ENCODE data around the gene TOX3. TPM values are rescaled to one million over a fixed set of nuclear protein-coding genes. Genes with fewer than 3 reads are reported as not detected.
A peak's percentile ranks its signal among the peaks of the same experiment; 100 is the strongest.

TOX3 gene
- total and polyA plus RNA-seq, 2 of the 13 experiments (the other 11 are each of a cell fraction or from before 2014, with no cell fraction given) = 14.5 to 98.6 TPM

DNA sequence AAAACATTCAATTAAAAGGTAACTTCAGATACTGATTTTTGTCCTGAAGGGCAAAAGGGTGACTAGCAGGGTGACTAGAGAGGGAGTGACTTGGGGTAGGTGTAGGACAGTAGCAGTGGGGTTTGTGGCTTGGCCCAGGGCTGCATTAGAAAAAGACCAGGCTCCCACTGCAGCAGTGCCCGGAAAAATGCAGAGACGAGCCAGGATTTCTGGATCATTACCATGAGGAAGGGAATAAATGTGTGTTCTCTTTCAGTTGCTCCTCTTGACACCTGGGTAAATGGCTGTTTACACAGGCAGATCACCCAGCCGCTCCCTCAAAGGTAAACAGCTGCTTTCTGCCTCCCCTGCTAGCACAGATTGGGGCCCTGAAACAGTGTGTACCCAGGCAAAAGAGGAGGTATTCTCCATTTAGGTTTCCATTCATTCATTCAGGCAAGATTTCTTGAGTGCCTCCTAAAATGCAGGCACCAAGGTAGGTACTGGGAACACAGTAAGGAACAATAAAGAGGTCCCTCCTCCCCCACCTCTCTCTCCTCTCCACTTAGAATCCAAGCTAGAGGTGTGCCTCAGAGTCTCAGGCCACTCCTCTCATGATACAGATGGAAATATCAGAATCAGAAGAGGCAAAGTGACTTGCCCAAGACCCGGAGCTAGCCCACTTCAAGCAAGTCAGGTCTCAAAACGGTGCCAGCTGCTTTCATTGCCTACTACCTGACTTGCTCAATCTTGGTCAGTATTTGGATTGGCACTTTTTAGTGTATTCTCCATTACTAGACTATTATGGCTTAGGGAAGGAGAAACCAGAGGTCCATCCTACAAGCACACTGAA is 15.2 kb upstream of the TOX3 start (continued):
- TF ChIP-seq, protein P1, sequence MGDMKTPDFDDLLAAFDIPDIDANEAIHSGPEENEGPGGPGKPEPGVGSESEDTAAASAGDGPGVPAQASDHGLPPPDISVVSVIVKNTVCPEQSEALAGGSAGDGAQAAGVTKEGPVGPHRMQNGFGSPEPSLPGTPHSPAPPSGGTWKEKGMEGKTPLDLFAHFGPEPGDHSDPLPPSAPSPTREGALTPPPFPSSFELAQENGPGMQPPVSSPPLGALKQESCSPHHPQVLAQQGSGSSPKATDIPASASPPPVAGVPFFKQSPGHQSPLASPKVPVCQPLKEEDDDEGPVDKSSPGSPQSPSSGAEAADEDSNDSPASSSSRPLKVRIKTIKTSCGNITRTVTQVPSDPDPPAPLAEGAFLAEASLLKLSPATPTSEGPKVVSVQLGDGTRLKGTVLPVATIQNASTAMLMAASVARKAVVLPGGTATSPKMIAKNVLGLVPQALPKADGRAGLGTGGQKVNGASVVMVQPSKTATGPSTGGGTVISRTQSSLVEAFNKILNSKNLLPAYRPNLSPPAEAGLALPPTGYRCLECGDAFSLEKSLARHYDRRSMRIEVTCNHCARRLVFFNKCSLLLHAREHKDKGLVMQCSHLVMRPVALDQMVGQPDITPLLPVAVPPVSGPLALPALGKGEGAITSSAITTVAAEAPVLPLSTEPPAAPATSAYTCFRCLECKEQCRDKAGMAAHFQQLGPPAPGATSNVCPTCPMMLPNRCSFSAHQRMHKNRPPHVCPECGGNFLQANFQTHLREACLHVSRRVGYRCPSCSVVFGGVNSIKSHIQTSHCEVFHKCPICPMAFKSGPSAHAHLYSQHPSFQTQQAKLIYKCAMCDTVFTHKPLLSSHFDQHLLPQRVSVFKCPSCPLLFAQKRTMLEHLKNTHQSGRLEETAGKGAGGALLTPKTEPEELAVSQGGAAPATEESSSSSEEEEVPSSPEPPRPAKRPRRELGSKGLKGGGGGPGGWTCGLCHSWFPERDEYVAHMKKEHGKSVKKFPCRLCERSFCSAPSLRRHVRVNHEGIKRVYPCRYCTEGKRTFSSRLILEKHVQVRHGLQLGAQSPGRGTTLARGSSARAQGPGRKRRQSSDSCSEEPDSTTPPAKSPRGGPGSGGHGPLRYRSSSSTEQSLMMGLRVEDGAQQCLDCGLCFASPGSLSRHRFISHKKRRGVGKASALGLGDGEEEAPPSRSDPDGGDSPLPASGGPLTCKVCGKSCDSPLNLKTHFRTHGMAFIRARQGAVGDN (CRISPR knock-in tag; IDR thresholded peaks at IDR 0.05) = no peak
- TF ChIP-seq ZNF674 (CRISPR knock-in tag; IDR thresholded peaks at IDR 0.05; ENCODE audit: low read depth) (no peak), MED8 (CRISPR knock-in tag; IDR thresholded peaks at IDR 0.05; ENCODE audit: insufficient replicate concordance) (peak; percentile 26), RBAK (CRISPR knock-in tag; IDR thresholded peaks at IDR 0.05) (no peak), ELF4 (CRISPR knock-in tag; IDR thresholded peaks at IDR 0.05; ENCODE audit: borderline replicate concordance) (no peak), FOXK1 (CRISPR knock-in tag; IDR thresholded peaks at IDR 0.05; ENCODE audit: borderline replicate concordance, low read depth) (peak; percentile 92), ZZZ3 (CRISPR knock-in tag; IDR thresholded peaks at IDR 0.05; ENCODE audit: borderline replicate concordance) (0 out of 2 replicates have a peak, but pooled peaks have one; percentile 31), AGO2 (optimal IDR thresholded peaks at IDR 0.05; ENCODE audit: low read depth, low read length) (no peak), IKZF4 (CRISPR knock-in tag; IDR thresholded peaks at IDR 0.05; ENCODE audit: borderline replicate concordance, low read depth, not compliant biosample characterization) (peak; percentile 62), REXO4 (CRISPR knock-in tag; IDR thresholded peaks at IDR 0.05; ENCODE audit: borderline replicate concordance) (no peak), NCOR1 (IDR thresholded peaks at IDR 0.05; ENCODE audit: borderline replicate concordance, low read length) (no peak)
- TF ChIP-seq, protein P2, sequence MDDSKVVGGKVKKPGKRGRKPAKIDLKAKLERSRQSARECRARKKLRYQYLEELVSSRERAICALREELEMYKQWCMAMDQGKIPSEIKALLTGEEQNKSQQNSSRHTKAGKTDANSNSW (CRISPR knock-in tag; IDR thresholded peaks at IDR 0.05; ENCODE audit: borderline replicate concordance) = no peak
- TF ChIP-seq, protein P3, sequence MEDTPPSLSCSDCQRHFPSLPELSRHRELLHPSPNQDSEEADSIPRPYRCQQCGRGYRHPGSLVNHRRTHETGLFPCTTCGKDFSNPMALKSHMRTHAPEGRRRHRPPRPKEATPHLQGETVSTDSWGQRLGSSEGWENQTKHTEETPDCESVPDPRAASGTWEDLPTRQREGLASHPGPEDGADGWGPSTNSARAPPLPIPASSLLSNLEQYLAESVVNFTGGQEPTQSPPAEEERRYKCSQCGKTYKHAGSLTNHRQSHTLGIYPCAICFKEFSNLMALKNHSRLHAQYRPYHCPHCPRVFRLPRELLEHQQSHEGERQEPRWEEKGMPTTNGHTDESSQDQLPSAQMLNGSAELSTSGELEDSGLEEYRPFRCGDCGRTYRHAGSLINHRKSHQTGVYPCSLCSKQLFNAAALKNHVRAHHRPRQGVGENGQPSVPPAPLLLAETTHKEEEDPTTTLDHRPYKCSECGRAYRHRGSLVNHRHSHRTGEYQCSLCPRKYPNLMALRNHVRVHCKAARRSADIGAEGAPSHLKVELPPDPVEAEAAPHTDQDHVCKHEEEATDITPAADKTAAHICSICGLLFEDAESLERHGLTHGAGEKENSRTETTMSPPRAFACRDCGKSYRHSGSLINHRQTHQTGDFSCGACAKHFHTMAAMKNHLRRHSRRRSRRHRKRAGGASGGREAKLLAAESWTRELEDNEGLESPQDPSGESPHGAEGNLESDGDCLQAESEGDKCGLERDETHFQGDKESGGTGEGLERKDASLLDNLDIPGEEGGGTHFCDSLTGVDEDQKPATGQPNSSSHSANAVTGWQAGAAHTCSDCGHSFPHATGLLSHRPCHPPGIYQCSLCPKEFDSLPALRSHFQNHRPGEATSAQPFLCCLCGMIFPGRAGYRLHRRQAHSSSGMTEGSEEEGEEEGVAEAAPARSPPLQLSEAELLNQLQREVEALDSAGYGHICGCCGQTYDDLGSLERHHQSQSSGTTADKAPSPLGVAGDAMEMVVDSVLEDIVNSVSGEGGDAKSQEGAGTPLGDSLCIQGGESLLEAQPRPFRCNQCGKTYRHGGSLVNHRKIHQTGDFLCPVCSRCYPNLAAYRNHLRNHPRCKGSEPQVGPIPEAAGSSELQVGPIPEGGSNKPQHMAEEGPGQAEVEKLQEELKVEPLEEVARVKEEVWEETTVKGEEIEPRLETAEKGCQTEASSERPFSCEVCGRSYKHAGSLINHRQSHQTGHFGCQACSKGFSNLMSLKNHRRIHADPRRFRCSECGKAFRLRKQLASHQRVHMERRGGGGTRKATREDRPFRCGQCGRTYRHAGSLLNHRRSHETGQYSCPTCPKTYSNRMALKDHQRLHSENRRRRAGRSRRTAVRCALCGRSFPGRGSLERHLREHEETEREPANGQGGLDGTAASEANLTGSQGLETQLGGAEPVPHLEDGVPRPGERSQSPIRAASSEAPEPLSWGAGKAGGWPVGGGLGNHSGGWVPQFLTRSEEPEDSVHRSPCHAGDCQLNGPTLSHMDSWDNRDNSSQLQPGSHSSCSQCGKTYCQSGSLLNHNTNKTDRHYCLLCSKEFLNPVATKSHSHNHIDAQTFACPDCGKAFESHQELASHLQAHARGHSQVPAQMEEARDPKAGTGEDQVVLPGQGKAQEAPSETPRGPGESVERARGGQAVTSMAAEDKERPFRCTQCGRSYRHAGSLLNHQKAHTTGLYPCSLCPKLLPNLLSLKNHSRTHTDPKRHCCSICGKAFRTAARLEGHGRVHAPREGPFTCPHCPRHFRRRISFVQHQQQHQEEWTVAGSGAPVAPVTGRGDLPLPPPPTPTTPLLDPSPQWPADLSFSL (CRISPR knock-in tag; IDR thresholded peaks at IDR 0.05) = no peak
- TF ChIP-seq, protein P4, sequence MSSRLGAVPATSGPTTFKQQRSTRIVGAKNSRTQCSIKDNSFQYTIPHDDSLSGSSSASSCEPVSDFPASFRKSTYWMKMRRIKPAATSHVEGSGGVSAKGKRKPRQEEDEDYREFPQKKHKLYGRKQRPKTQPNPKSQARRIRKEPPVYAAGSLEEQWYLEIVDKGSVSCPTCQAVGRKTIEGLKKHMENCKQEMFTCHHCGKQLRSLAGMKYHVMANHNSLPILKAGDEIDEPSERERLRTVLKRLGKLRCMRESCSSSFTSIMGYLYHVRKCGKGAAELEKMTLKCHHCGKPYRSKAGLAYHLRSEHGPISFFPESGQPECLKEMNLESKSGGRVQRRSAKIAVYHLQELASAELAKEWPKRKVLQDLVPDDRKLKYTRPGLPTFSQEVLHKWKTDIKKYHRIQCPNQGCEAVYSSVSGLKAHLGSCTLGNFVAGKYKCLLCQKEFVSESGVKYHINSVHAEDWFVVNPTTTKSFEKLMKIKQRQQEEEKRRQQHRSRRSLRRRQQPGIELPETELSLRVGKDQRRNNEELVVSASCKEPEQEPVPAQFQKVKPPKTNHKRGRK (CRISPR knock-in tag; IDR thresholded peaks at IDR 0.05) = no peak
